ENCODE data around the gene SIRPB2. TPM values are rescaled to one million over a fixed set of nuclear protein-coding genes. Genes with fewer than 3 reads are reported as not detected.

Gene SIRPB2
- total and polyA plus RNA-seq, 2 experiments from 2014 or later, result not detected

DNA sequence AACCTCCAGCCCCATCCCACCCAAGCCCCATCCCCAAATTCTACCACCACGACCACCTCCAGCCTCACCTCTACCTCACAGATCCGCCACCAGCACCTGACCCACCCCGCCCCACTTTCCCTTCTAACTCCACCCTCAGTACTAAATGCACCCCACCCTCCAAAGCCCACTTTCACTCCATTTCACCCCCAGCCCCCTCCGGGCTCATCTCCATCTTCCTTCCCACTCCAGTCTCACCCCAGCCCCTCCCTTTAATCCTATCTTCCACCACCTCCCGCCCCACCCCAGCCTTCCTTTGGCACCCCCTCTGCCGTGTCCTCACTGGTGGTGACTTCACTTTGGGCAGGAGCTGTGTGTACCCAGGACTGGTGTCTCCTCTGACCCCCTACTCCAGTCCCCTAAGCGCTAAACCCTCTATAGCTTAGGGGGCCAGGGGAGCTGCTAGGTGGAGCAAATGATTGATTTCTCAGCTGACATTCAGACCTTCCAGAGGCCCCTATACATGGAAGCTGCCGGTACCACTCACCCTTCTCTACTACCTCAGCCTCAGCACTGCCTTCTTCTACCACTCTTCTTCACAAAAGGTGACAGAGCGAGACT lies 21.8 kb downstream of the SIRPB2 start:
- peak overlapping the region; percentile 46 for H3K4me2 ChIP-seq
- no peak overlapping the region for H2AFZ ChIP-seq
- H3K79me2 ChIP-seq, result peaks cover 17% of the 10 kb centered on the region
- H3K27ac ChIP-seq, result peak overlapping the region; percentile 54
- no peak for TF ChIP-seq EZH2 (IDR thresholded peaks at IDR 0.05; ENCODE audit: borderline replicate concordance)
- no peak for TF ChIP-seq CTCF (IDR thresholded peaks at IDR 0.05; ENCODE audit: poor library complexity)
- no peak for TF ChIP-seq EZH2phosphoT487 (IDR thresholded peaks at IDR 0.05; ENCODE audit: low read depth, severe bottlenecking, unreplicated experiment)
- H3K4me3 ChIP-seq, result no peak overlapping the region
- WGBS (ENCODE audit: low lambda C conversion rate, missing lambda C conversion rate), result 78% methylated on average over 5 of the region's 9 CpGs
- no peaks in the 10 kb centered on the region for H3K9me2 ChIP-seq (replicated peaks; ENCODE audit: insufficient read depth)
- peaks cover 34% of the 10 kb centered on the region for H3K4me1 ChIP-seq (ENCODE audit: insufficient read depth)
- H4K20me1 ChIP-seq (ENCODE audit: insufficient read depth, poor library complexity, severe bottlenecking), result peaks cover 13% of the 10 kb centered on the region
- no peak for DNase-seq (ENCODE audit: low spot score)
- no peaks in the 10 kb centered on the region for H3K9me3 ChIP-seq (ENCODE audit: low read depth)
- no peaks in the 10 kb centered on the region for H3K36me3 ChIP-seq (replicated peaks; ENCODE audit: insufficient read depth, low read depth)
- no peaks in the 10 kb centered on the region for H3K27me3 ChIP-seq

DNA sequence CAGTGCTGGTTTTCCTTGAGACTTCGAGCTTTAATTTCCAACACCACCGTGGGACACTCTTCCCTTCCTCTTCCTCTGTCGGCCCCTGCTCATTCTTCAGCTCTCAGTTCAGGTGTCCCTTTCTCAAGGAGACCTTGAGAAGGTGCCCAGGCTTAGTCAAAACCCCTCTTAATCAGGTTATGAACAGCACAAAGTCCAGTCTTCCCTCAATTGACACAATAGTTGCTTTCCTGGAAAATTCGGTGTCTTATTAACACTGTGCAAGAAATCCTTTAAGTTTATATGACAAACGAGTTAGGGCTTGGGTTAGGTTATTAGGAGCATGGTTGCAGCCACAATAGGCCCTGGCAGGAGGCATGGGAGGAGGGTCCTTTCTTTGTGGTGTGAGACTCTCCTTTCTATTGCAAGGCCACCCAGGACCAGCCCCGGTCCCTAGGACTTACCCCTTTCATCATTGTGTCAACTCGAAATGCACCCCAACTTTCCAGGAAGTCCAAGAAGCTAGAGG lies 23.0 kb downstream of the SIRPB2 start:
- H3K4me1 ChIP-seq (ENCODE audit: insufficient read depth), result peaks cover 34% of the 10 kb centered on the region
- peaks cover 21% of the 10 kb centered on the region for H4K20me1 ChIP-seq (ENCODE audit: insufficient read depth, poor library complexity, severe bottlenecking)
- H3K36me3 ChIP-seq (replicated peaks; ENCODE audit: insufficient read depth, low read depth), result no peaks in the 10 kb centered on the region
- H3K9me3 ChIP-seq (ENCODE audit: low read depth), result no peaks in the 10 kb centered on the region
- peak overlapping the region; percentile 69 for H3K4me2 ChIP-seq
- H3K27me3 ChIP-seq, result no peaks in the 10 kb centered on the region
- WGBS (ENCODE audit: low lambda C conversion rate, missing lambda C conversion rate), result 80% methylated on average over 7 of the region's 7 CpGs
- no peak overlapping the region for H3K4me3 ChIP-seq
- no peak for TF ChIP-seq CTCF (IDR thresholded peaks at IDR 0.05; ENCODE audit: poor library complexity)
- DNase-seq (ENCODE audit: low spot score), result no peak
- H2AFZ ChIP-seq, result no peak overlapping the region
- H3K79me2 ChIP-seq, result peaks cover 30% of the 10 kb centered on the region
- peak overlapping the region; percentile 89 for H3K27ac ChIP-seq
- no peaks in the 10 kb centered on the region for H3K9me2 ChIP-seq (replicated peaks; ENCODE audit: insufficient read depth)

DNA sequence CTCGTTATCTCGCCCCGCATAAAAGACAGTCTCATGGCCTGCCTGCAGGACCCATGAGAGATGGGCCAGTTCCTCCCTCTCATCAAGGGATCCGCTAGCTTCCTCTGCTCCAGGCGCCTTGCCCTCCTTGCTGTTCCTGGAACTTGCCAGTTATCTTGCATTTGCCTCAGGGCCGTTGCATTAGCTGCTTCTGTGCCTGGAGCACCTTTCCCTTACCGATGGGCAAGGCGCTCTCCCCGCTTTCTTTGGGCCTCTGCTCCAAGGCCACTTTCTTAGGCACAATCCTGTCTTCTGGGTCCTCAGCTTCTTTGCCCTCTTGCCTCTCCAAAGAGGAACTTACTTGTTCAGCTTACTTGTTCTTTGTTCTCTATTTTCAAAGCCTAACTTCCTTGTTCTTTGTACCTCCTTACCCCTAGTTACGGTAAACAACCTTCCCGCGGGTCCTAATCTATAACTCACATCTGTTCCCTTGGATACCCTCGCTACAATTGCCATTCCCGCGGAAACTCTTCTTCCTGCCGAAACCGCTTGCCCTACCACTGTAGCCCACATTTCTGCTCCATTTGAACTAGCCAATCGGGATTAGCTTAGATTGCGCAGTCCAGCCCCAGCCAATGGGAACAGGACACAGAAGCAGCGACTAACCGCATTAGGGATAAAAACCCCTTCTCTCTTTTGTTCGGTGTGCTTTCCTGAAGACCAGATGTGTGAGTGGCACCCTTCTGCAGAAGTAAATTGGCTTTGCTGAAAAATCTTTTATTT lies 23.7 kb downstream of the SIRPB2 start:
- peak; percentile 52 for DNase-seq (ENCODE audit: low spot score)
- peak overlapping the region; percentile 89 for H3K27ac ChIP-seq
- no peaks in the 10 kb centered on the region for H3K36me3 ChIP-seq (replicated peaks; ENCODE audit: insufficient read depth, low read depth)
- H3K4me3 ChIP-seq, result no peak overlapping the region
- H3K27me3 ChIP-seq, result no peaks in the 10 kb centered on the region
- H2AFZ ChIP-seq, result peak overlapping the region; percentile 59
- 66% methylated on average over 22 of the region's 22 CpGs for WGBS (ENCODE audit: low lambda C conversion rate, missing lambda C conversion rate)
- H3K4me2 ChIP-seq, result peak overlapping the region; percentile 69
- TF ChIP-seq EZH2phosphoT487 (IDR thresholded peaks at IDR 0.05; ENCODE audit: low read depth, severe bottlenecking, unreplicated experiment) (no peak), CTCF (IDR thresholded peaks at IDR 0.05; ENCODE audit: poor library complexity) (no peak), EZH2 (IDR thresholded peaks at IDR 0.05; ENCODE audit: borderline replicate concordance) (no peak)
- H4K20me1 ChIP-seq (ENCODE audit: insufficient read depth, poor library complexity, severe bottlenecking), result peaks cover 27% of the 10 kb centered on the region
- H3K9me3 ChIP-seq (ENCODE audit: low read depth), result no peaks in the 10 kb centered on the region
- no peaks in the 10 kb centered on the region for H3K9me2 ChIP-seq (replicated peaks; ENCODE audit: insufficient read depth)
- H3K4me1 ChIP-seq (ENCODE audit: insufficient read depth), result peaks cover 34% of the 10 kb centered on the region
- peaks cover 36% of the 10 kb centered on the region for H3K79me2 ChIP-seq
